H1 (cell line): ENCODE results near the gene MIER3. TPM values are rescaled to one million over a fixed set of nuclear protein-coding genes. Genes with fewer than 3 reads are reported as not detected.

Experiments
- CTCF ChIA-PET: fragments of 300-600 bp; sonication (Branson Sonifier 250); formaldehyde crosslinking; loops from one replicate; lab custom pipeline; 2021; ENCODE audit not compliant: partially characterized antibody; lab: Charles Lee
- POLR2A ChIA-PET: fragments of 300-600 bp; sonication (Branson Sonifier 250); formaldehyde crosslinking; loops from one replicate; lab custom pipeline; 2021; ENCODE audit warnings: inconsistent platforms; ENCODE audit not compliant: partially characterized antibody; lab: Charles Lee
- DNase-seq, 2 experiments: peaks; one replicate each; pipeline versions ENCODE4 v3.0.0 to v3.0.0-alpha.2; 2010 to 2022; ENCODE audit warnings: low spot score in 2 of 2, low read depth in 1 of 2, mixed read lengths in 1 of 2
- FAIRE-seq: peaks from 2 replicates; lab custom pipeline; 2011; peaks lifted over from hg19 to GRCh38; lab: Jason Lieb, UNC
- H2AFZ ChIP-seq: 2 replicates; pipeline ENCODE4 v1.8.1; 2012; ENCODE audit warnings: low read length, inconsistent platforms
- H2AK5ac ChIP-seq: 2 replicates; pipeline ENCODE4 v1.6.1; 2013; ENCODE audit warnings: low read depth, low read length
- H2BK120ac ChIP-seq: replicated peaks from 2 replicates; pipeline ENCODE3; 2013; ENCODE audit warnings: low read depth, low read length, inconsistent platforms
- H2BK12ac ChIP-seq: 2 replicates; pipeline ENCODE4 v1.6.1; 2013; ENCODE audit warnings: low read depth, low read length
- H2BK15ac ChIP-seq: 2 replicates; pipeline ENCODE4 v1.6.1; 2013; ENCODE audit warnings: low read length
- H2BK20ac ChIP-seq: 2 replicates; pipeline ENCODE4 v1.6.1; 2013; ENCODE audit warnings: low read length
- H2BK5ac ChIP-seq: 2 replicates; pipeline ENCODE4 v1.6.1; 2013; ENCODE audit warnings: low read depth, low read length
- H3K14ac ChIP-seq: 2 replicates; pipeline ENCODE4 v1.6.1; 2013; ENCODE audit warnings: inconsistent platforms; ENCODE audit not compliant: insufficient read length
- H3K18ac ChIP-seq: 2 replicates; pipeline ENCODE4 v1.6.1; 2013; ENCODE audit warnings: low read length; ENCODE audit errors: extremely low read depth
- H3K23ac ChIP-seq: 2 replicates; pipeline ENCODE4 v1.6.1; 2013; ENCODE audit warnings: inconsistent platforms; ENCODE audit not compliant: insufficient read length
- H3K23me2 ChIP-seq: 2 replicates; pipeline ENCODE4 v1.6.1; 2013; ENCODE audit warnings: low read depth, low read length
- H3K27ac ChIP-seq: 2 replicates; pipeline ENCODE4 v1.6.1; 2011; ENCODE audit warnings: low read depth, low read length, inconsistent platforms
- H3K27me3 ChIP-seq, 4 experiments: replicated peaks in 1 of 4; 1 replicate in 1 of 4; 2 replicates in 3 of 4; pipeline versions ENCODE4 v1.6.1 to v1.8.1; 2011 to 2013; ENCODE audit warnings: low read length in 3 of 4, mild to moderate bottlenecking in 3 of 4, inconsistent platforms in 2 of 4, mixed read lengths in 2 of 4, moderate library complexity in 1 of 4; ENCODE audit not compliant: control insufficient read depth in 3 of 4, insufficient read depth in 3 of 4; ENCODE audit errors: extremely low read depth in 1 of 4
- H3K36me3 ChIP-seq, 4 experiments: 2 replicates each; pipeline versions ENCODE4 v1.6.1 to v1.8.1; 2011 to 2013; ENCODE audit warnings: mild to moderate bottlenecking in 4 of 4, low read length in 3 of 4, moderate library complexity in 2 of 4, control low read depth in 1 of 4, inconsistent platforms in 1 of 4; ENCODE audit not compliant: insufficient read depth in 4 of 4, control insufficient read depth in 2 of 4
- H3K4ac ChIP-seq: replicated peaks from 2 replicates; pipeline ENCODE3; 2013; ENCODE audit warnings: low read length, low read depth, mixed read lengths, inconsistent platforms; ENCODE audit not compliant: insufficient read length
- H3K4me1 ChIP-seq, 4 experiments: replicated peaks in 1 of 4; 1 replicate in 1 of 4; 2 replicates in 3 of 4; pipeline versions ENCODE4 v1.6.1 to v1.8.1; 2011 to 2013; ENCODE audit warnings: low read length in 3 of 4, inconsistent platforms in 2 of 4, mixed read lengths in 1 of 4; ENCODE audit not compliant: insufficient read depth in 4 of 4, control insufficient read depth in 3 of 4
- H3K4me2 ChIP-seq, 2 experiments: 2 replicates each; pipeline versions ENCODE4 v1.6.1 to v1.8.1; 2011 to 2013; ENCODE audit warnings: low read depth in 2 of 2, low read length in 2 of 2, control low read depth in 1 of 2, inconsistent platforms in 1 of 2, mild to moderate bottlenecking in 1 of 2; ENCODE audit not compliant: insufficient read depth in 1 of 2
- H3K4me3 ChIP-seq, 4 experiments: fragments of 200-600, 300-600 bp in 1 of 4; sonication (generic), shearing (Covaris generic), sonication (Bioruptor Twin) in 1 of 4; 2 replicates each; pipeline versions ENCODE4 v1.5.1 to v1.8.1; 2011 to 2016; ENCODE audit warnings: low read length in 4 of 4, low read depth in 3 of 4, control low read depth in 2 of 4, inconsistent platforms in 2 of 4, mild to moderate bottlenecking in 2 of 4, mixed read lengths in 1 of 4, moderate library complexity in 1 of 4; ENCODE audit not compliant: insufficient read depth in 2 of 4; ENCODE audit errors: extremely low read depth in 1 of 4
- H3K56ac ChIP-seq: replicated peaks from 2 replicates; pipeline ENCODE3; 2013; ENCODE audit warnings: low read depth, mild to moderate bottlenecking, mixed read lengths, low read length, inconsistent platforms; ENCODE audit not compliant: insufficient read length
- H3K79me1 ChIP-seq: 2 replicates; pipeline ENCODE4 v1.6.1; 2013; ENCODE audit warnings: low read depth, low read length, control low read depth
- H3K79me2 ChIP-seq, 2 experiments: 2 replicates each; pipeline versions ENCODE4 v1.6.1 to v1.8.1; 2012 to 2013; ENCODE audit warnings: low read length in 2 of 2, mild to moderate bottlenecking in 2 of 2, inconsistent platforms in 1 of 2; ENCODE audit not compliant: insufficient read depth in 2 of 2, control insufficient read depth in 1 of 2
- H3K9ac ChIP-seq, 4 experiments: replicated peaks in 1 of 4; 1 replicate in 1 of 4; 2 replicates in 3 of 4; pipeline versions ENCODE4 v1.6.1 to v1.8.1; 2011 to 2013; ENCODE audit warnings: low read depth in 3 of 4, low read length in 3 of 4, control low read depth in 2 of 4, mild to moderate bottlenecking in 2 of 4, moderate library complexity in 2 of 4, inconsistent platforms in 1 of 4; ENCODE audit errors: extremely low read depth in 1 of 4
- H3K9me3 ChIP-seq, 2 experiments: 2 replicates each; pipeline versions ENCODE4 v1.6.1 to v1.8.1; 2012 to 2013; ENCODE audit warnings: mild to moderate bottlenecking in 2 of 2, moderate library complexity in 2 of 2, control low read depth in 1 of 2, inconsistent platforms in 1 of 2, low read depth in 1 of 2, low read length in 1 of 2, mixed read lengths in 1 of 2; ENCODE audit not compliant: insufficient read depth in 2 of 2
- H4K20me1 ChIP-seq, 2 experiments: replicated peaks in 1 of 2; 2 replicates each; pipeline versions ENCODE3 to v1.8.1; 2011 to 2013; ENCODE audit warnings: inconsistent platforms in 2 of 2, low read length in 2 of 2, mild to moderate bottlenecking in 1 of 2; ENCODE audit not compliant: insufficient read depth in 2 of 2, control insufficient read depth in 1 of 2
- H4K5ac ChIP-seq: 2 replicates; pipeline ENCODE4 v1.6.1; 2013; ENCODE audit warnings: low read length, low read depth, mixed read lengths, inconsistent platforms; ENCODE audit not compliant: insufficient read length
- H4K8ac ChIP-seq: 2 replicates; pipeline ENCODE4 v1.8.0; 2013; ENCODE audit warnings: mild to moderate bottlenecking, moderate library complexity, low read length, inconsistent platforms; ENCODE audit not compliant: insufficient read depth; ENCODE audit errors: extremely low read depth
- H4K91ac ChIP-seq: replicated peaks from 2 replicates; pipeline ENCODE3; 2013; ENCODE audit warnings: low read length, mixed read lengths, inconsistent platforms; ENCODE audit not compliant: insufficient read length
- WGBS, 2 experiments: shearing (Covaris generic) in 1 of 2; methylation state at CpG; one replicate each; pipeline versions ENCODE4 v1.1.6 to v1.1.7; 2013 to 2015; ENCODE audit warnings: low lambda C conversion rate in 2 of 2, mixed read lengths in 2 of 2, inconsistent platforms in 1 of 2, low coverage in 1 of 2, missing lambda C conversion rate in 1 of 2; ENCODE audit not compliant: insufficient replicate concordance in 2 of 2, insufficient coverage in 1 of 2, insufficient read length in 1 of 2; ENCODE audit errors: extremely low coverage in 1 of 2, missing lambda C conversion rate in 1 of 2; 5-methylcytosine and 5-hydroxymethylcytosine counted together
- polyA plus RNA-seq, 7 experiments: library from polyadenylated mRNA; depleted of rRNA in 3 of 7; stranded (reverse) in 5 of 7; unstranded in 2 of 7; fragments of >200 nt in 5 of 7; fragments of 200-250 nt in 2 of 7; gene quantifications; 1 replicate in 5 of 7; 2 replicates in 1 of 7; 4 replicates in 1 of 7; pipeline versions ENCODE4 v1.2.1 to v1.2.3, GENCODE V29; 2011 to 2013; ENCODE audit warnings: missing spikeins in 2 of 7, mixed read lengths in 2 of 7
- total RNA-seq: library from RNA; stranded (reverse); fragmentation: NEBNext Ultra II Directional; extraction: Animal tissue kit (Norgen Biotek cat#: 25700); gene quantifications from 2 replicates; pipeline ENCODE4 v1.2.1, GENCODE V29; 2021

The MIER3 gene
- total and polyA plus RNA-seq, 2 of the 8 experiments (the other 6 are each of a cell fraction or from before 2014, with no cell fraction given): 9.6 to 33.3 TPM

DNA sequence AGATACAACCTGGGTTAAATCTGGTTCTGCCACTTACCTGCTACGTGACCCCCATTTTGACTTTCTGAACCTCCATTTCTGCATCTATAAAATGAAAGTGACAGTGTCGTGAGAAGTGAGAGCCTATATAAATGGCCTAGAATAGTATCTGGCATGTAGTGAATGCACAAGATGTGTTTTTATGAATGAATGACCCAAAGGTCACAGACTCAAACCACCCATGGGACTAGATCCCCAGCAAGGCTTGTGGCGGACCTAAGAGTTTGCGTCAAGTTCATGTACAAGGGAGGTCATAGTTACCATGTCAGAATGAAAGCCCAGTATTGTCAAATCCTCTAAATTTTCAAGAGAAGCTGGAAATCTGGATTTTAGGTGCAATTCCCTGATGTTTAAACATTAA, 53.7 kb downstream of the MIER3 start:
- no peak overlapping the region for H3K14ac ChIP-seq
- H3K9ac ChIP-seq: no peak overlapping the region
- no peak overlapping the region for H3K23ac ChIP-seq
- no peak overlapping the region for H2BK5ac ChIP-seq
- no peaks in the 10 kb centered on the region for H3K79me2 ChIP-seq
- H2BK15ac ChIP-seq: no peak overlapping the region
- DNase-seq (no peak), FAIRE-seq (no peak)
- H3K18ac ChIP-seq: no peak overlapping the region
- H3K36me3 ChIP-seq: no peaks in the 10 kb centered on the region; a peak in 1 of 8 replicates
- no peak overlapping the region for H2AK5ac ChIP-seq
- no peaks in the 10 kb centered on the region for H4K20me1 ChIP-seq
- no peaks in the 10 kb centered on the region for H3K27me3 ChIP-seq
- H3K4me3 ChIP-seq: no peak overlapping the region
- no peak overlapping the region for H3K27ac ChIP-seq
- H3K4ac ChIP-seq: no peak overlapping the region
- no peak overlapping the region for H4K8ac ChIP-seq
- ChIA-PET POLR2A (interaction anchor here (3.6 kb wide), 1 partner anchor 12 kb away, joined by 19 read pairs; the partner anchor contains the start of gene SETD9), CTCF (interaction anchor here (0.6 to 1.5 kb wide), 6 partner anchors 12 to 635 kb away, joined by 3 to 5 read pairs (median 4); no protein-coding TSS in a partner anchor)
- no peak overlapping the region for H3K56ac ChIP-seq
- no peaks in the 10 kb centered on the region for H3K79me1 ChIP-seq
- no peak overlapping the region for H2BK20ac ChIP-seq
- H3K23me2 ChIP-seq: no peaks in the 10 kb centered on the region; the same call in 1 of the 2 replicates
- no peaks in the 10 kb centered on the region for H3K4me1 ChIP-seq
- no peak overlapping the region for H4K91ac ChIP-seq
- no peak overlapping the region for H2BK12ac ChIP-seq
- no peak overlapping the region for H4K5ac ChIP-seq
- H3K4me2 ChIP-seq: no peak overlapping the region
- H3K9me3 ChIP-seq: no peaks in the 10 kb centered on the region
- H2AFZ ChIP-seq: no peak overlapping the region
- 91% methylated on average over 4 of the region's 4 CpGs; no CpG with 5 or more reads in 1 of the 2 experiments for WGBS, 2 experiments
- no peak overlapping the region for H2BK120ac ChIP-seq
